K562 (cell line): Measurements from ENCODE around the gene STARD13. TPM values are rescaled to one million over a fixed set of nuclear protein-coding genes. Genes with fewer than 3 reads are reported as not detected.

Source experiments
- ATAC-seq: fragments of 200-7000 bp; cut with Tn5 transposase; 3 replicates; pipeline ENCODE4 v1.9.1; 2020; ENCODE audit warnings: moderate library complexity
- BruUV-seq: library from RNA; stranded (reverse); fragments of 400-500 nt; replicated peaks from 2 replicates; lab custom pipeline; 2021; lab: Mats Ljungman, UMichigan
- CTCF ChIA-PET: fragments of 300-600 bp; formaldehyde crosslinking; extraction: SDS; loops from one replicate; lab custom pipeline; 2021; ENCODE audit warnings: low intra/inter-chr PET ratio; lab: Yijun Ruan, JAX
- POLR2A ChIA-PET: fragments of 300-600, 350-650 bp; sonication (Branson Sonifier 250); formaldehyde crosslinking; extraction: SDS; loops from one replicate; lab custom pipeline; 2021; ENCODE audit warnings: antibody characterized with exemption, inconsistent platforms; lab: Yijun Ruan, JAX
- DNase-seq, 4 experiments: peaks; one replicate each; pipeline versions ENCODE4 v3.0.0 to v3.0.0-alpha.2; 2011 to 2018; ENCODE audit warnings: low spot score in 3 of 4, mixed read lengths in 3 of 4; ENCODE audit errors: extremely low read depth in 1 of 4
- FAIRE-seq: peaks from 2 replicates; lab custom pipeline; 2011; peaks lifted over from hg19 to GRCh38; lab: Jason Lieb, UNC
- H2AFZ ChIP-seq: 2 replicates; pipeline ENCODE4 v1.6.0; 2011; ENCODE audit warnings: low read depth, low read length, control low read depth, inconsistent platforms
- H3K27ac ChIP-seq: fragments of 200-600 bp; 3 replicates; pipeline ENCODE4 v1.8.0; 2011; ENCODE audit warnings: low read depth, mild to moderate bottlenecking, control low read depth, inconsistent platforms, low read length, moderate library complexity, mixed read lengths; ENCODE audit errors: extremely low read depth
- H3K27me3 ChIP-seq, 2 experiments: fragments of 300-600 bp in 1 of 2; 2 replicates in 1 of 2; 3 replicates in 1 of 2; pipeline versions ENCODE4 v1.6.0 to v1.8.0; 2011; ENCODE audit warnings: inconsistent platforms in 2 of 2, low read length in 2 of 2, mild to moderate bottlenecking in 1 of 2, mixed read lengths in 1 of 2, moderate library complexity in 1 of 2; ENCODE audit not compliant: control insufficient read depth in 2 of 2, insufficient read depth in 2 of 2
- H3K36me3 ChIP-seq: fragments of 300-600 bp; 3 replicates; pipeline ENCODE4 v1.8.0; 2011; ENCODE audit warnings: mild to moderate bottlenecking, low read length, inconsistent platforms; ENCODE audit not compliant: control insufficient read depth, insufficient read depth
- H3K4me1 ChIP-seq, 2 experiments: fragments of 200-600 bp in 1 of 2; replicated peaks in 1 of 2; 2 replicates in 1 of 2; 3 replicates in 1 of 2; pipeline versions ENCODE4 v1.5.1 to v1.8.0; 2011; ENCODE audit warnings: inconsistent platforms in 2 of 2, low read length in 2 of 2, mild to moderate bottlenecking in 1 of 2, mixed read lengths in 1 of 2, moderate library complexity in 1 of 2; ENCODE audit not compliant: control insufficient read depth in 2 of 2, insufficient read depth in 2 of 2
- H3K4me2 ChIP-seq: 2 replicates; pipeline ENCODE4 v1.6.1; 2011; ENCODE audit warnings: low read length, control low read depth, inconsistent platforms, mixed read lengths; ENCODE audit not compliant: insufficient read depth
- H3K4me3 ChIP-seq: fragments of 200-600 bp; sonication (generic), shearing (Covaris generic); 2 replicates; pipeline ENCODE4 v1.5.1; 2016; ENCODE audit warnings: control low read depth, inconsistent platforms
- H3K79me2 ChIP-seq: fragments of 200-600 bp; 3 replicates; pipeline ENCODE4 v1.8.0; 2011; ENCODE audit warnings: low read length, inconsistent platforms; ENCODE audit not compliant: control insufficient read depth, insufficient read depth
- H3K9ac ChIP-seq, 2 experiments: 2 replicates each; pipeline versions ENCODE4 v1.6.0 to v1.6.1; 2011; ENCODE audit warnings: low read depth in 2 of 2, low read length in 2 of 2, control low read depth in 1 of 2, inconsistent platforms in 1 of 2, mild to moderate bottlenecking in 1 of 2, mixed read lengths in 1 of 2; ENCODE audit not compliant: insufficient read depth in 1 of 2
- H3K9me1 ChIP-seq: one replicate; pipeline ENCODE4 v1.6.0; 2011; ENCODE audit warnings: inconsistent platforms, mild to moderate bottlenecking, low read length, moderate library complexity; ENCODE audit not compliant: control insufficient read depth, insufficient read depth
- H3K9me3 ChIP-seq: replicated peaks from 2 replicates; pipeline ENCODE4 v1.5.1; 2011; ENCODE audit warnings: low read depth, low read length, inconsistent platforms; ENCODE audit not compliant: control insufficient read depth, insufficient read depth
- H4K20me1 ChIP-seq: replicated peaks from 2 replicates; pipeline ENCODE4 v1.6.1; 2011; ENCODE audit warnings: low read length, inconsistent platforms, mixed read lengths; ENCODE audit not compliant: control insufficient read depth, insufficient read depth
- ARNT ChIP-seq, 2 experiments: fragments of 450-650 bp; IDR thresholded peaks; 2 replicates each; pipeline ENCODE4 v1.6.1; 2016; ENCODE audit warnings: mild to moderate bottlenecking in 1 of 2
- KAT7 ChIP-seq: sonication (generic); formaldehyde crosslinking; IDR thresholded peaks from 2 replicates; pipeline ENCODE4 v1.8.0; 2022; ENCODE audit warnings: missing genetic modification reagents, mild to moderate bottlenecking, borderline replicate concordance
- MIER1 ChIP-seq: fragments of 450-650 bp; IDR thresholded peaks from 2 replicates; pipeline ENCODE4 v1.6.1; 2016; ENCODE audit warnings: antibody characterized with exemption, mild to moderate bottlenecking, low read depth
- NEUROD1 ChIP-seq: fragments of 150-350 bp; IDR thresholded peaks from 2 replicates; pipeline ENCODE4 v1.6.1; 2014; ENCODE audit warnings: borderline replicate concordance, low read length, low read depth; ENCODE audit not compliant: partially characterized antibody
- RFX5 ChIP-seq: IDR thresholded peaks from 2 replicates; pipeline ENCODE4 v1.6.1; 2011; ENCODE audit warnings: low read depth, mild to moderate bottlenecking, improper control_type of control experiment, low read length
- SMARCE1 ChIP-seq: fragments of 450-650 bp; IDR thresholded peaks from 2 replicates; pipeline ENCODE4 v1.7.1; 2016; ENCODE audit warnings: mild to moderate bottlenecking
- XRCC5 ChIP-seq: fragments of 200-400 bp; formaldehyde crosslinking; IDR thresholded peaks from 2 replicates; pipeline ENCODE4 v1.6.1; 2017; ENCODE audit warnings: low read depth, mild to moderate bottlenecking, low read length
- ZFX ChIP-seq: sonication (generic); formaldehyde crosslinking; IDR thresholded peaks from 2 replicates; pipeline ENCODE4 v1.8.0; 2022; ENCODE audit warnings: mild to moderate bottlenecking, missing genetic modification reagents, moderate library complexity
- ZNF408 ChIP-seq: fragments of 250-450 bp; sonication (Bioruptor Pico); IDR thresholded peaks from 2 replicates; pipeline ENCODE4 v1.4.0; 2020; ENCODE audit warnings: low read depth, mild to moderate bottlenecking, moderate library complexity
- ZZZ3 ChIP-seq: fragments of 450-650 bp; IDR thresholded peaks from 2 replicates; pipeline ENCODE4 v1.6.1; 2016; ENCODE audit warnings: antibody characterized with exemption, mild to moderate bottlenecking, moderate library complexity
- whole genome bisulfite sequencing: fragments of 100-300 bp; shearing (Covaris generic); methylation state at CpG from one replicate; pipeline ENCODE4 v1.1.6; 2016; ENCODE audit warnings: low coverage, mixed read lengths; ENCODE audit not compliant: insufficient coverage; ENCODE audit errors: missing lambda C conversion rate; 5-methylcytosine and 5-hydroxymethylcytosine counted together
- in situ Hi-C: fragments of 300-500 bp; cut with MboI; formaldehyde crosslinking; loops from 4 replicates; pipeline ENCODE4 v1.15.0; 2018; ENCODE audit warnings: inconsistent platforms, mixed read lengths
- intact Hi-C: fragments of 100-400 bp; cut with micrococcal nuclease; formaldehyde crosslinking; loops from 2 replicates; pipeline ENCODE4 v1.14.2; 2022
- polyA plus RNA-seq, 8 experiments: library from polyadenylated mRNA; depleted of rRNA in 4 of 8; stranded (reverse) in 5 of 8; unstranded in 3 of 8; fragments of >200 nt; fragmentation: Nextera tagmentation in 2 of 8; fragmentation: Illumina TruSeq in 1 of 8; extraction: Ambion mirVana in 2 of 8; extraction: Trizol in 1 of 8; gene quantifications; 2 replicates each; pipeline versions ENCODE4 v1.2.1 to v1.2.3, GENCODE V29; 2011 to 2014; ENCODE audit warnings: inconsistent platforms in 1 of 8, missing spikeins in 1 of 8
- total RNA-seq, 7 experiments: library from RNA; depleted of rRNA in 6 of 7; stranded (reverse); fragments of >200 nt in 6 of 7; fragmentation: Illumina TruSeq in 2 of 7; extraction: Trizol in 2 of 7; gene quantifications; 2 replicates each; pipeline versions ENCODE4 v1.2.1 to v1.2.3, GENCODE V29; 2011 to 2021; ENCODE audit warnings: low replicate concordance in 1 of 7
- TF ChIP-seq, protein P1 (sequence below): sonication (generic); formaldehyde crosslinking; IDR thresholded peaks from 2 replicates; pipeline ENCODE4 v1.8.0; 2022; ENCODE audit warnings: missing genetic modification reagents, mild to moderate bottlenecking, moderate library complexity, borderline replicate concordance
- TF ChIP-seq, protein P2 (sequence below): sonication (generic); formaldehyde crosslinking; IDR thresholded peaks from 2 replicates; pipeline ENCODE4 v1.8.0; 2023; ENCODE audit warnings: mild to moderate bottlenecking, missing genetic modification reagents

Gene STARD13
- total and polyA plus RNA-seq, 9 of the 15 experiments (the other 6 are each of a cell fraction or from before 2014, with no cell fraction given): 0.11 TPM; not detected in 8

DNA sequence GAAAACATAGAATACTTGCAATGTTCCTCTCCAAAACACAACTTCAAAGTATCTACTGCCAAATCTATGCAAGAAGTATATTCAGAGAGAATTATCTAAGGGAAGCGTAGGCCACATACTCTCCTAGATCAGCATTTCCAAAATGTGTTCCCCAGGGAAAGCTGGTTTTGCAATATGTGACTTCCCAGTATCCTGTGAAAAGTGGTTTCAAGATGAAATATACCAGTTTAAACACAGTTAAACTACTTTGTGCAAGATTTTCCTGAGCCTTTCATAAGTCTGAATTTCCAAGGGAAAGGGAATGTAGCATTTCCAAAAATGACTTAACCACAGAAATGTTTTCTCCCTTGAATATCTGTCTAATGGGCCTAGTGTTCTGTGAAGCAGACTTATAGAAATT is 7.6 kb downstream of the STARD13 start (continued):
- TF ChIP-seq, protein P1, sequence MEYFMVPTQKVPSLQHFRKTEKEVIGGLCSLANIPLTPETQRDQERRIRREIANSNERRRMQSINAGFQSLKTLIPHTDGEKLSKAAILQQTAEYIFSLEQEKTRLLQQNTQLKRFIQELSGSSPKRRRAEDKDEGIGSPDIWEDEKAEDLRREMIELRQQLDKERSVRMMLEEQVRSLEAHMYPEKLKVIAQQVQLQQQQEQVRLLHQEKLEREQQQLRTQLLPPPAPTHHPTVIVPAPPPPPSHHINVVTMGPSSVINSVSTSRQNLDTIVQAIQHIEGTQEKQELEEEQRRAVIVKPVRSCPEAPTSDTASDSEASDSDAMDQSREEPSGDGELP (CRISPR knock-in tag): no peak
- no peak for TF ChIP-seq ARNT (IDR thresholded peaks at IDR 0.05)
- TF ChIP-seq, protein P2, sequence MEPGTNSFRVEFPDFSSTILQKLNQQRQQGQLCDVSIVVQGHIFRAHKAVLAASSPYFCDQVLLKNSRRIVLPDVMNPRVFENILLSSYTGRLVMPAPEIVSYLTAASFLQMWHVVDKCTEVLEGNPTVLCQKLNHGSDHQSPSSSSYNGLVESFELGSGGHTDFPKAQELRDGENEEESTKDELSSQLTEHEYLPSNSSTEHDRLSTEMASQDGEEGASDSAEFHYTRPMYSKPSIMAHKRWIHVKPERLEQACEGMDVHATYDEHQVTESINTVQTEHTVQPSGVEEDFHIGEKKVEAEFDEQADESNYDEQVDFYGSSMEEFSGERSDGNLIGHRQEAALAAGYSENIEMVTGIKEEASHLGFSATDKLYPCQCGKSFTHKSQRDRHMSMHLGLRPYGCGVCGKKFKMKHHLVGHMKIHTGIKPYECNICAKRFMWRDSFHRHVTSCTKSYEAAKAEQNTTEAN (CRISPR knock-in tag): no peak
- TF ChIP-seq KAT7 (CRISPR knock-in tag): no peak

DNA sequence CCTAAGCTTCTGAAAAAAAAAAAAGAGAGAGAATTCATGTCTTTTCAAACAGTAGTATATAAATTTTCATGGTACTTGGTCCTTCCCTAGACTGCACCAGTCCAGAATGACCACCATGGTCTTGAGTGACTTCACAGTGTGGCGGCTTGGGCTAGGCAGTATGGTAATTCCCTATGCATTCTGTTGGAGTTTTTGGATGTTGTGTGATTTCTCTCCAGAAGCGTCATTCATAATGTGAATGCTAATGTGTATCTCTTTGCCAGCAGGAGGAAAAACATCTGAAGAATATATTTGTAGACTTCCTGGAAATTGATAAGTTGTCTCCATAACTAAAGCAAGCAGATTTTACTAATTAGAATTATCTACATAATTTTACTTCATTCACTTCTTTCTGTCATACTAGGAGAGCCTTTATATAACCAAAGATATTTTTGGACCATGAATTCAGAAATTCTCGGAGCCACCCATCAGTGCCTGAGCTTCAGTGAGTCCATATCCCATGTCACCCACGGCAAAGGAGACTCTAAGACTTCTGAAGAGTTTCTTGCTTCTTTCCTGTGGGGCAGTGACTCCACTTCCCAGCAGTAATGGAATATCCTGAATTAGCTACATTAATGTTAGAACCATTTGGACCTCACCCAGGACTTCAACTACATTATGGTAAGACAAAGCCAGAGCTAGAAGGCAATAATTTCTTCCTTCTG is 8.4 kb downstream of the STARD13 start:
- intact Hi-C loops: no loop called here

More for the DNA sequence above, 8.4 kb downstream of the STARD13 start:
- Histone ChIP-seq H3K4me2 (no peak overlapping the region), H4K20me1 (no peaks in the 10 kb centered on the region), H3K4me3 (no peak overlapping the region), H3K9ac (no peak overlapping the region), H3K9me1 (no peaks in the 10 kb centered on the region), H3K4me1 (no peaks in the 10 kb centered on the region), H3K79me2 (no peaks in the 10 kb centered on the region), H3K9me3 (no peaks in the 10 kb centered on the region), H2AFZ (no peak overlapping the region), H3K36me3 (no peaks in the 10 kb centered on the region), H3K27me3 (no peaks in the 10 kb centered on the region), H3K27ac (no peak overlapping the region)
- DNase-seq: no peak
- BruUV-seq: no TSS peak
- no peak for TF ChIP-seq SMARCE1
- no peak for TF ChIP-seq ZFX (CRISPR knock-in tag)
- no peak for TF ChIP-seq ZZZ3
- no peak for TF ChIP-seq ZNF408 (CRISPR knock-in tag)
- TF ChIP-seq RFX5: no peak
- TF ChIP-seq MIER1: no peak
- TF ChIP-seq NEUROD1: no peak
- no peak for TF ChIP-seq XRCC5
- POLR2A ChIA-PET: interaction anchor here (0.6 kb wide), 1 partner anchor 10 kb away, joined by 3 read pairs; no protein-coding TSS in a partner anchor
- in situ Hi-C loops: no loop called here
- FAIRE-seq: no peak
- no peak for ATAC-seq
- WGBS: 0% methylated on average over 4 of the region's 4 CpGs
- CTCF ChIA-PET: no interaction called here
